NT2/D1 (cell line): ENCODE results near the gene APOBEC3B.

Source experiments
- DNase-seq: peaks from one replicate; pipeline ENCODE4 v3.0.0-alpha.2; 2011; ENCODE audit warnings: low read depth, low spot score
- H3K27me3 ChIP-seq: 2 replicates; pipeline ENCODE4 v1.6.0; 2011; ENCODE audit warnings: mild to moderate bottlenecking; ENCODE audit not compliant: insufficient read length, insufficient read depth
- H3K36me3 ChIP-seq: 2 replicates; pipeline ENCODE4 v1.6.1; 2011; ENCODE audit warnings: mild to moderate bottlenecking, low read length, mixed read lengths; ENCODE audit not compliant: insufficient read depth, insufficient read length
- H3K4me1 ChIP-seq: 2 replicates; pipeline ENCODE4 v1.5.1; 2011; ENCODE audit not compliant: insufficient read depth, insufficient read length
- H3K4me3 ChIP-seq: 2 replicates; pipeline ENCODE4 v1.5.1; 2011; ENCODE audit warnings: low read depth; ENCODE audit not compliant: insufficient read length
- H3K9ac ChIP-seq: 2 replicates; pipeline ENCODE4 v1.6.0; 2011; ENCODE audit warnings: low read depth; ENCODE audit not compliant: insufficient read length
- H3K9me3 ChIP-seq: 2 replicates; pipeline ENCODE4 v1.5.1; 2011; ENCODE audit warnings: mild to moderate bottlenecking, low read length; ENCODE audit not compliant: insufficient read depth
- SUZ12 ChIP-seq: IDR thresholded peaks from 2 replicates; pipeline ENCODE4 v1.6.1; 2011; ENCODE audit not compliant: insufficient read length, insufficient read depth; ENCODE audit errors: extremely low read depth
- YY1 ChIP-seq: IDR thresholded peaks from 2 replicates; pipeline ENCODE4 v1.6.1; 2011; ENCODE audit not compliant: insufficient read length, insufficient read depth
- ZNF274 ChIP-seq: IDR thresholded peaks from 2 replicates; pipeline ENCODE4 v1.6.1; 2011; ENCODE audit warnings: mild to moderate bottlenecking, low read depth, low read length

APOBEC3B gene

GRCh38 chr22:38946771-38947170, 35.4 kb upstream of the APOBEC3B start:
- Histone ChIP-seq H3K36me3 (no peaks in the 10 kb centered on the region), H3K9ac (no peak overlapping the region), H3K27me3 (peaks cover 14% of the 10 kb centered on the region), H3K4me1 (peaks cover 7% of the 10 kb centered on the region), H3K4me3 (no peak overlapping the region), H3K9me3 (no peaks in the 10 kb centered on the region)
- TF ChIP-seq SUZ12 (no peak), ZNF274 (no peak), YY1 (no peak)
- DNase-seq: no peak

DNA sequence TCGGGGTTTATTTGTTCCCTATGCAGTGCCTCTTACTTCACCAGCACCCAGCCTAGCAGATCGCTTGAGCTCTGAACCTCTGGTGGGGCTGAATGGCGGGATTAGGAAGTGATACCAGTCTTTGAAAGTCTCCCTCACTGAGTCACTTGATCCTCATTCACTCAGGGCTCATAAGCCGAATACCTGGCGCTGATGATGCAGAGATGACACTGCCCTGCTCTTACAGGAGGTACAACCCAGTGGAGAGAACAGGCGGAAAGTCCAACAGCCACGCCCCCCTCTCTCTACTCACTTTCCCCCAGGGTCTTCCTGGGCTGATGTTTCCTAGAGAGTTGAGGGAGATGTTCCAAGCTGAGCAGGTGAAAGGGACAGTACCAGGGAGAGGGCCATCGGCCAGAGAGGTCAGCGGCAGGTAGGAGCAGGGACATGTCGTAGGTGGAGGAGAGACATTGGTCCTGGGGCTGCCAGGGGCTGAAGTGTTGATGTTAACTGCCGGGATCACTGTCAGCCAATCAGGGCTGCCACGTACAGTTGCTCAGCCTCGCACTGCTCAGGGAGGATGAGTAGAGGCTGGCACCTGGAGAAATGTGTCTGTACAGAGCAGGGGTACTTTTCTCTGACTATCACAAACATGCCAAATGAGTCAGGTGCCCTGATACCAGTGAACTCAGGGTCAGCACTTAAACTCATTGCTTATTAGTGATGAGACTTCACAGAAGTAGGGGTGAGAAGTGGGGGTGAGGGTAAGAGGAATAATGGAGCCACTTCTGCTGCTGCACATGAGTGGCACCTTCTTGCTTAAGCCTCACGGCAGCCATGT, 34.6 kb upstream of the APOBEC3B start:
- H3K4me3 ChIP-seq: no peak overlapping the region
- peaks cover 13% of the 10 kb centered on the region for H3K27me3 ChIP-seq
- TF ChIP-seq SUZ12 (no peak), YY1 (no peak), ZNF274 (no peak)
- peaks cover 7% of the 10 kb centered on the region for H3K4me1 ChIP-seq
- H3K9ac ChIP-seq: no peak overlapping the region
- H3K36me3 ChIP-seq: no peaks in the 10 kb centered on the region
- no peaks in the 10 kb centered on the region for H3K9me3 ChIP-seq
- DNase-seq: no peak

DNA sequence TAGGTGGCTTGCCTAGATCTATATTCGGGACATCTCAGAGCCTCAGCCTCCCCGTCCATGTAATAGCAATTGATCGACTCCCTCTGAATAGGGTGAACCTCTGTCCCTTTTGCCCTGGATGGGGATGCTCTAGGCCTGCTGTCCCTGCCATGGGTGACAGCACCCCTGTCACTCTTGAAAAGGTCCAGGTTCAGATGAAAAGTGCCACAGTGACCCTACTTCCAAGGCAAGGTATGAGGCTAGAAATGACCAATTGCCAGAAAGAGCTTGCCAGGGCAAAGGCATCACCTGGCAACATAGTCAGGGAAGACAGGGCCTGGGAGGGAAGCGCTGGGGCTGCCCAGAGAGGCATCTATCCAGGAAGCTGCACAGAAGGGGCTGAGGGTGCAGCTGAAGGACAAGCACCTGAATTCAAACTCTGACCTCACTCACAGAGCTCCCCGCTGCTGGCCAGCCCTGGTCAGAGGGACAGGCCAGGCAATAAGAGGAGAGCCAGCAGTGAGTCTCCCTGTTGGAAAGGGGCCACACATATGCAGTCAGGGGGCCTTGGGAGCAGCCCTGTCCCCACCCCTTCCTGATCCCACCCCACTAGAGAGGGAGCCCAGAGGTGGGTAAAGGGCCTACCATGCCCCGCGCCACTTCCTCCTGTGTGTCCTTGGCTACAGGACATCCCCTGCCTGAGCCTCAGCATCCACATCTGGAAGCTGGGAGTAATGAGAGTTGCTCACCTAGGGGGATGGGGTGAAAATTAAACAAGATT, 33.8 kb upstream of the APOBEC3B start:
- H3K4me1 ChIP-seq: peaks cover 7% of the 10 kb centered on the region

GRCh38 chr22:38949889-38950405, 32.2 kb upstream of the APOBEC3B start:
- no peaks in the 10 kb centered on the region for H3K36me3 ChIP-seq
- no peaks in the 10 kb centered on the region for H3K27me3 ChIP-seq
- H3K4me3 ChIP-seq: no peak overlapping the region
- TF ChIP-seq YY1 (no peak), ZNF274 (no peak), SUZ12 (no peak)
- DNase-seq: no peak
- no peak overlapping the region for H3K9ac ChIP-seq
- no peaks in the 10 kb centered on the region for H3K9me3 ChIP-seq
- peaks cover 7% of the 10 kb centered on the region for H3K4me1 ChIP-seq

More for the DNA sequence above, 33.8 kb upstream of the APOBEC3B start:
- Histone ChIP-seq H3K9ac (no peak overlapping the region), H3K9me3 (no peaks in the 10 kb centered on the region), H3K27me3 (peaks cover 6% of the 10 kb centered on the region), H3K4me3 (no peak overlapping the region), H3K36me3 (no peaks in the 10 kb centered on the region)
- DNase-seq: no peak
- no peak for TF ChIP-seq YY1

GRCh38 chr22:38950527-38951295, 31.4 kb upstream of the APOBEC3B start:
- TF ChIP-seq SUZ12 (no peak), YY1 (no peak), ZNF274 (no peak)
- peaks cover 10% of the 10 kb centered on the region for H3K4me1 ChIP-seq
- no peak for DNase-seq
- no peak overlapping the region for H3K4me3 ChIP-seq
- no peaks in the 10 kb centered on the region for H3K27me3 ChIP-seq
- no peaks in the 10 kb centered on the region for H3K36me3 ChIP-seq
- no peaks in the 10 kb centered on the region for H3K9me3 ChIP-seq
- peak overlapping the region; percentile 26 for H3K9ac ChIP-seq

DNA sequence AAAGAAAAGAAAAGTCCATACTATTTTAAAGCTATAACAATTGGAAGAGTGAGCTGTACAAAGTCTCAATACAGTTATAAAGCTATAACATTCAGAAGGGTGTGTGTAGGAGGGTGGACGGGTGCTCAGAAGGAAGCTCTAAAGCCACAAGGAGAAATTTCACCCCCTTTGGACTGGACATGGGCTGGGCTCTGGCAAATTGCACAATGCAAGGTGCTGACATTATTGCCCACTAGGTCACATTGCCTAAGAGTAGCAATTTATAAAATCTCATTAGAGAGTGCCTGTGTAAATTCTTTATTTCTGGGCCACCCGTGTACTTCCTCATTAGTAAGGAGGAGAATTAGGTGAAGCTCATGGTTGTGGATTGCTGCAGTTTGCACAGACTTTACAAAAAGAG, 30.4 kb upstream of the APOBEC3B start:
- DNase-seq: no peak
- Histone ChIP-seq H3K4me3 (no peak overlapping the region), H3K4me1 (peaks cover 6% of the 10 kb centered on the region), H3K9me3 (no peaks in the 10 kb centered on the region), H3K36me3 (no peaks in the 10 kb centered on the region), H3K27me3 (no peaks in the 10 kb centered on the region), H3K9ac (no peak overlapping the region)
- TF ChIP-seq YY1 (no peak), ZNF274 (no peak), SUZ12 (no peak)
